Measurements from ENCODE around the gene AVP. TPM values are rescaled to one million over a fixed set of nuclear protein-coding genes. Genes with fewer than 3 reads are reported as not detected.
"Not testable (repeated sequence)": the region's sequence is repeated elsewhere in the genome, so short reads cannot be mapped to it uniquely, and the experiment has no call there.

AVP gene
- total RNA-seq, 2 experiments from 2014 or later, result not detected

DNA sequence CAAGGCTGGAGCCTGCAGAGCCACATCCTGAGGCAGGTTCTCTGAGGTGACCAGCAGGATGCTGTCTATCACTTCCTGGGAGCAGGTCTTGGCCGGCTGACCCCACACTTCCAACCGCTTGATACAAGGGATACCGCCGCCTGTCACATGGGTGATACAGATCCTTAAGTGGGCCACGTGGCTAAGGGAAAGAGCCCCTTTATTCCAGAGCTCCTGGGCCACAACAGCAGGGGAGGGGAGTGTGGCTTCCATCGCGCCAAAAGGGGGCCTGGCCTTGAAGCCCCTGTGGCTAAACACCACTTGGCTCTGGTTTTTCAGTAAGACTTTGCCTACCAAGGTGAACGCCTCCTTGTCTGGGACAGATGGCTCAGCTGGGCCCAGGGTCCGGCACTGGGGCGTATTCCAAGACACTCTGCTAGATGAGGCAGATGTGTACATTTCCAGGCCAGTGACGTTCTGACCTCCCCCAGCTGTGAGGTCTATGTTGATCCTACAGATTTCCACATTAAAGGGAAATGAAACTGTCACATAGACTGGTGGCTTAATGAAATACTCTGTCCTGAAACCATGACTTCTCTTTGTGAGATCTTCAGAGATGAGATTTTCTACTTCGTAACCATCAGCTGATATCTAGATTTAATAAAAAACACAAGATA is 37.6 kb upstream of the AVP start:
- intact Hi-C loops (cut with micrococcal nuclease), result loop anchor here (2.0 to 5.0 kb wide), 3 partner anchors 15 to 45 kb away; no protein-coding TSS in a partner anchor
- H3K9me3 Mint-ChIP-seq, result peaks cover 19% of the 10 kb centered on the region
- H3K4me1 Mint-ChIP-seq (ENCODE audit: low read depth), result peaks cover 33% of the 10 kb centered on the region
- no peaks in the 10 kb centered on the region for H3K27me3 Mint-ChIP-seq
- peak overlapping the region; percentile 76 for H3K27ac Mint-ChIP-seq
- H3K36me3 Mint-ChIP-seq, result peaks cover 33% of the 10 kb centered on the region
- ChIA-PET CTCF (interaction anchor here (1.4 kb wide), 1 partner anchor 8 kb away, joined by 3 read pairs; no protein-coding TSS in a partner anchor), POLR2A (no interaction called here)
- no peak overlapping the region for H3K4me3 Mint-ChIP-seq
- no peak for DNase-seq

DNA sequence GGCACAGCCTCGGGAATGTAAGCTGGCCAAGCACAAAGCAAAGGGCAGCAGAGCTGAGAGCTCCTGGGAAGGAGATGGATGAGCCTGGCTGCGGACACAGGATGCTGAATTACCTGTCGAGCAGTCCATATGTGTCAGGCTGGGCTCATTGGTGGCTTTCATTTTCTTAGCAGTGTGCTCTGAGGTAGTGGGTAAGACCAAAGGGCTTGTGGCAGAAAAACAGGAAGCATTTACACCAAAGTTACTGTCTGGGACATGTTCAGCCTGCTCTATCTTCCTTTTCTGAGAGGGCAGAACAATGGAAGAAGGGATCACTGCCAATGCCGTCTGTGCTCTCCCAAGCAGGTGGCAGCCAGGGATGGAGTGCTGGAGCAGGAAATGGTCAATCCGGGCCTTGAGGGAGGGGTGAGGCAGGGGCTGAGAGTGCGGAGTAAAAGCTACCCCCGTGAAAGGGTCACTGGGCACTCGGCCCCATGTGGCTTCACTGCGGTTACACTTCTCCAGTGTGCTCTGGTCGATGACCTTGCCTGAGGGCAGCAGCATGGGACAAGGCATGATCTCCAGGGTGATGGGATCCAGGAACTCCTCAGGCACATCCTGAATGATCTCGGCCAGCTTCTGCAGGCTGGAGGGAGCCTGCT is 36.9 kb upstream of the AVP start:
- Mint-ChIP-seq H3K4me1 (ENCODE audit: low read depth) (peaks cover 33% of the 10 kb centered on the region), H3K27me3 (no peaks in the 10 kb centered on the region), H3K4me3 (no peak overlapping the region), H3K9me3 (peaks cover 19% of the 10 kb centered on the region), H3K36me3 (peaks cover 33% of the 10 kb centered on the region), H3K27ac (peak overlapping the region; percentile 61)
- ChIA-PET POLR2A (no interaction called here), CTCF (interaction anchor here (1.4 kb wide), 1 partner anchor 8 kb away, joined by 3 read pairs; no protein-coding TSS in a partner anchor)
- intact Hi-C loops (cut with micrococcal nuclease), result loop anchor here (5.0 kb wide), 1 partner anchor 44 kb away; no protein-coding TSS in a partner anchor
- DNase-seq, result no peak

DNA sequence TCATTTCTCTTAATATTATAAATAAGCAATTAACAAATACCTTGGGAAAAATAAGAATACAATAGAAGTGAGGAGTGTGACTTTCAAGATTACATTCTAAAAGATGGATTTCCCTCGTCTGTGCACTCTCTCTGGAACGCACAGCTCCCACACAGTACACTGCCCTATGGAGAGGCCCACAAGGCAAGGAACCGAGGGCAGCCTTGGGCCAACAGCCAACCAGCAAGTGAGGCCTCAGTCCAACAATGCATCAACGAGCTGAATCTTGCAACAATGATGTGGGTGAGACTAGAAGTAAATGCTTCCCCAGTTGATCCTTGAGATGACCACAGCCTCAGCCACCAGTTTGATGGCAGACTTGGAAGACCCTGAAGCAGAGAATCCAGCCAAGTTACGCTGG is 34.5 kb upstream of the AVP start:
- Mint-ChIP-seq H3K9me3 (peaks cover 13% of the 10 kb centered on the region), H3K27ac (no peak overlapping the region), H3K4me3 (no peak overlapping the region), H3K4me1 (ENCODE audit: low read depth) (peaks cover 38% of the 10 kb centered on the region), H3K36me3 (peaks cover 32% of the 10 kb centered on the region), H3K27me3 (no peaks in the 10 kb centered on the region)
- no peak for DNase-seq
- ChIA-PET CTCF (interaction anchor here (0.7 to 1.3 kb wide), 2 partner anchors 66 to 210 kb away, joined by 3 to 4 read pairs; no protein-coding TSS in a partner anchor), POLR2A (no interaction called here)
- intact Hi-C loops (cut with micrococcal nuclease), result loop anchor here (5.0 kb wide), 2 partner anchors 83 to 198 kb away; partner anchors contain the start of gene DDRGK1

DNA sequence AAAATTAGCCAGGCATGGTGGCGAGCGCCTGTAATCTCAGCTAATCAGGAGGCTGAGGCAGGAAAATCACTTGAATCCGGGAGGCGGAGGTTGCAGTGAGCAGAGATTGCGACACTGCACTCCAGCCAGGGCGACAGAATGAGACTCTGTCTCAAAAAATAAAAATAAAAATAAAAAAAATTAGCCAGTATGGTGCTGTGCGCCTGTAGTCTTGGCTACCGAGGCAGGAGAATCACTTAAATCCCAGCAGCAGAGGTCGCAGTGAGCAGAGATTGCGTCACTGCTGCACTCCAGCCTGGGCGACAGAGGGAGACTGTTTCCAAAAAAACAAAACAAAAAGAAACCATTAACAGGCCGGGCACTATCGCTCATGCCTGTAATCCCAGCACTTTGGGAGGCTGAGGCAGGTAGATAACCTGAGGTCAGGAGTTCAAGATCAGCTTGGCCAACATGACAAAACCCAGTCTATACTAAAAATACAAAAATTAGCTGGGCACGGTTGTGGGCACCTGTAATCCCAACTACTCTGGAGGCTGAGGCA is 33.4 kb upstream of the AVP start:
- CTCF ChIA-PET, result interaction anchor here (0.7 to 4.9 kb wide), 8 partner anchors 11 to 159 kb away, joined by 3 to 46 read pairs (median 4); no protein-coding TSS in a partner anchor
- Mint-ChIP-seq H3K4me1 (ENCODE audit: low read depth) (peaks cover 31% of the 10 kb centered on the region), H3K36me3 (peaks cover 32% of the 10 kb centered on the region)
- POLR2A ChIA-PET, H3K9me3 Mint-ChIP-seq, H3K27ac Mint-ChIP-seq, H3K4me3 Mint-ChIP-seq, H3K27me3 Mint-ChIP-seq: not testable (repeated sequence)
- peak; percentile 69 for DNase-seq
- intact Hi-C loops (cut with micrococcal nuclease), result loop anchor here (5.0 kb wide), 2 partner anchors 84 to 199 kb away; partner anchors contain the start of gene DDRGK1

DNA sequence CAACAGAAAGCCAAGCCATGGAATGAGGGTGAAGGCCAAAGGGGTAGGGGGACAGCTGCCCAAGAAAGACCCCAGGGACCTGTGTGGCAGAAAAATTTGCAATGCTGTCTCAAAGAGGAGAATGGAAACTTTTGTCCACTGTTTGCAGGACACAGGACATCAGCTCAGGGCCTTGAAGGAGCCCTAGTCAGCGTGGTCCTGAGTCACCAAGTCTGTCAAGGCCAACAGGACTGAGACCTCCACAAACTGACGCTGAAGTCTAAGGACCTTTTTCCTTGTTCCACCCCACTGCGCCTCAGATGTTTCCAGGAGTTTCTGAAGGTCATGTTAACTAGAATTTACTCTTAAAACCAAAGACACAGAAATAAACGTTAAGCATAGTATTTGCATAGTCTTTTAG is 31.8 kb upstream of the AVP start:
- peaks cover 17% of the 10 kb centered on the region for H3K36me3 Mint-ChIP-seq
- H3K9me3 Mint-ChIP-seq, result no peaks in the 10 kb centered on the region
- no peak for DNase-seq
- intact Hi-C loops (cut with micrococcal nuclease), result loop anchor here (5.0 kb wide), 2 partner anchors 86 to 201 kb away; partner anchors contain the start of gene DDRGK1
- H3K4me1 Mint-ChIP-seq (ENCODE audit: low read depth), result peaks cover 16% of the 10 kb centered on the region
- ChIA-PET CTCF (interaction anchor here (0.7 to 4.9 kb wide), 5 partner anchors 14 to 67 kb away, joined by 3 to 46 read pairs (median 4); no protein-coding TSS in a partner anchor), POLR2A (no interaction called here)
- no peak overlapping the region for H3K27ac Mint-ChIP-seq
- H3K27me3 Mint-ChIP-seq, result no peaks in the 10 kb centered on the region
- no peak overlapping the region for H3K4me3 Mint-ChIP-seq

DNA sequence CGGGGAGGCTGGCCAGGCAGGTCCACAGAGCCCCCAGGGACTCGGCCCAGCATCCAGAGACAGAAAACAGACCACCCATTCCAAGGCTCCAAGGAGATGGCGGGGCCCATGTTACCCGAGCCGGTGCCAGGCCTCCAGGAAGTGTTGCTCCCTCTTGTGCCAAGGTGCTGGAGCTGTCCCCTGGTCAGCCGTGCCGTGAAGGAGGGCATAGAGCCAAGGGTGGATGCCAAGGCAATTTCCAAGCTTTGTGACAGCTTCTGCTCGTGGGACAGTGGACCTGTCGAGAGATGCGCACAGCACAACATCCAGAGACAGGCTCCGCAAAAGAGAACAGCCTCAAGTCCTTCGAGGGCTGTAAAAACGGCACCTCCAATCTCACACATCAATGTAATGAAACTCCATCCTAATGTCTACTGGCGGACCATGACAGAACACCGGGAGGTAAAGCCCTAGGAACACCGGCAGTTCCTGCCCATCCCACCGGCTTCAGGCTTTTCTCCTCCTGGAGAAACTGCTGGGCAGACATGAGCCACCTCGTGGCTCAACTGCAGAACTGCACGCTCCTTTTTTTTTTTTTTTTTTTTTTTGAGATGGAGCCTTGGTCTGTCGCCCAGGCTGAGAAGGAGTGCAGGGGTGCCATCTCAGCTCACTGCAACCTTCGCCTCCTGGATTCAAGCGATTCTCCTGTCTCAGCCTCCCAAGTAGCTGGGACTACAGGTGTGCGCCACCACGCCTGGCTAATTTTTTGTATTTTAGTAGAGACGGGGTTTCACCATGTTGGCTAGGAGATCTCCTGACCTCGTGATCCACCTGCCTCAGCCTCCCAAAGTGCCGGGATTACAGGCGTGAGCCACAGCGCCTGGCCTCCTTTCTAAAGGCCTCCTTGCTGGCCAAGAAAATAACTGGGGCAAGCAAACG is 30.9 kb upstream of the AVP start:
- H3K9me3 Mint-ChIP-seq, result no peaks in the 10 kb centered on the region
- H3K36me3 Mint-ChIP-seq, result peaks cover 11% of the 10 kb centered on the region
- no peak overlapping the region for H3K4me3 Mint-ChIP-seq
- peak; percentile 29 for DNase-seq
- CTCF ChIA-PET, result interaction anchor here (0.6 to 4.9 kb wide), 8 partner anchors 13 to 623 kb away, joined by 3 to 46 read pairs (median 4); no protein-coding TSS in a partner anchor
- H3K27ac Mint-ChIP-seq, result no peak overlapping the region
- POLR2A ChIA-PET, result no interaction called here
- peaks cover 7% of the 10 kb centered on the region for H3K4me1 Mint-ChIP-seq (ENCODE audit: low read depth)
- no peaks in the 10 kb centered on the region for H3K27me3 Mint-ChIP-seq
- intact Hi-C loops (cut with micrococcal nuclease), result loop anchor here (2.0 to 5.0 kb wide), 3 partner anchors 61 to 202 kb away; partner anchors contain the start of gene DDRGK1

DNA sequence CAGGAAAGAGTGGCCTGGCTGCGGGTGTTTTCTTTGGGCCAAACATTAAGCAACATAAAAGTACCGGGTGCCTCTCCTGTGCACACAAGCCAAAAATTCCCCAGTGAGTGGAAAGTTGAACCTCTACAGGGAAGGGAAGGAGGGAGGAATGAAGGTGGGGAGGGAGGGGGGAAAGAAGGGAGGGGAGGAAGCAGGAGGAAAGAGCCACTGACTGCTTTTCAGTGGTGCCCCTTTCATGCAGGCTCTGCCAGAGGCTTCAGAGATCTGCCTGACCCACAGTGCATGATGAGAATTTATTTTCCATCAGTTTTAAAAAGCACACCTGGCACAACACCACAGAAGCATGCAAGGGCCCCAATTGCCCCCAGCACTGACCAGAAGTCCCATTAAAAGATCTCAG is 27.5 kb upstream of the AVP start:
- POLR2A ChIA-PET, result no interaction called here
- no peaks in the 10 kb centered on the region for H3K9me3 Mint-ChIP-seq
- intact Hi-C loops (cut with micrococcal nuclease), result no loop called here

DNA sequence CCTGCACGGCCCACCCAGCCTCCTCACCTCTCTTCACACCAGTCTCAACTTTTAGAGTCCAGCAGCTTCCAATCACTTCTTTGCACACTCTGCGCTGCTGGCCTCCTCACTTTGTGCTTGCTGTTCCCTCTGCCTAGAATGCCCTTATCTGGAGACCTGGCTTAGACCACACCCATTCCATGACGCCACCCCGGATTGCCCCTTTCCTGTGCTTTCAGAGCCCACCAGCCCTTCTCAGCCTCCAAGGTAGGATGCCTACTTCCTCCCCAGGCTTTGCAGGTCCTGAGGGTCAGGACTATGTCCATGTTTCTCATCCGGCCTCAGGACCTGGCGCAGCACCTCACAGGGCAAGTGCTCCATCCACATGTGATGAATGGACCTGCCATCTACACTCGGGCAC is 27.0 kb upstream of the AVP start:
- Mint-ChIP-seq H3K9me3 (no peaks in the 10 kb centered on the region), H3K27me3 (no peaks in the 10 kb centered on the region), H3K4me3 (no peak overlapping the region), H3K36me3 (peaks cover 11% of the 10 kb centered on the region), H3K4me1 (ENCODE audit: low read depth) (peaks cover 6% of the 10 kb centered on the region), H3K27ac (no peak overlapping the region)
- intact Hi-C loops (cut with micrococcal nuclease), result no loop called here
- CTCF ChIA-PET, result no interaction called here
- DNase-seq, result no peak
- POLR2A ChIA-PET, result no interaction called here

More for the DNA sequence above, 27.5 kb upstream of the AVP start:
- CTCF ChIA-PET, result no interaction called here
- Mint-ChIP-seq H3K36me3 (peaks cover 11% of the 10 kb centered on the region), H3K27me3 (no peaks in the 10 kb centered on the region), H3K4me3 (no peak overlapping the region), H3K27ac (no peak overlapping the region), H3K4me1 (ENCODE audit: low read depth) (peaks cover 6% of the 10 kb centered on the region)
- no peak for DNase-seq

DNA sequence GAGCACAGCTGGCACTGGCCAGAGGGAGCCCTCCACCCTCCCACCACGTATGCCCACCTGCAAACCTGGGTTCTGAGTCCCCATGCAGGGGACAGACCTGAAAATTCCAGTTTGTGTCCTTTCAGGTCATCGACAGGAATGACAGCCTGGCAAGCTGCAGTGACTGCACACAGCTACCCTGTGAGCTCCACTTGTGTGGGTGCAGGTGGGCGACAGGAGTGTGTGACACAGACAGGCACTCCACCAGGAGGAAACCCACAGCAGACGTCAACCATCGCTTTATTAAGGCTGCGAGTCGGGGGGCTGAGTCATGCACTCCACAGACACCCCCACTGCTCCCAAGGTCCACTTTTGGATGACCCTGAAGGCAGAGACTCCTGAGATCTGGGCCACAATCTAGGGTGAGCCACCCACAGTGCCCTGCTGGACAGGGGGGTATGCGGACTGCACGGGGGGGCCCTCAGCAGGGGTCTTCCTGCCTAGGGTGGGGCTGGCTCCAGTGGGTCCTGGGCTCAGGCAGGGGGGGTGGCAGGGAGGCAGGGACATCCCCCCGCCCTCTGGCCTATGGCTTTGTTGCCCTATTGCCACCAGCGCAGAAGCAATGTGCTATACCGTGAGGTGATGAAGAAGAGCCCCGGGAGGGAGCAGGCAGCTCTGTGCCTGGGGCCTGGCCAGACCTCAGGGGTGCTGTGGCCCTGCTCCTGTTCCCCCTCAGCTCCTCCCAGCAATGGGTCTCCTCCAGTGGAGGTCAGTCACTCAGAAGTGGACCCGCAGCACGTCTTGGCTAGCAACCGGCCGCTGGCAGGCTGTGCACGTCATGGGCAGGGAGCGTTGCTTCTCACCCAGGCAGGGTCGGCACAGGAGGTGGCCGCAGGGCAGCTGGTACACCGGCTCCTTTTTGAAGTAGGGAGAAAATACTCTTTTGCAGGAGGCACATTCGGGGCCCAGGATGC is 25.1 kb upstream of the AVP start:
- Mint-ChIP-seq H3K4me3 (no peak overlapping the region), H3K36me3 (peaks cover 10% of the 10 kb centered on the region), H3K27me3 (no peaks in the 10 kb centered on the region), H3K9me3 (no peaks in the 10 kb centered on the region), H3K27ac (no peak overlapping the region), H3K4me1 (ENCODE audit: low read depth) (no peaks in the 10 kb centered on the region)
- intact Hi-C loops (cut with micrococcal nuclease), result no loop called here
- CTCF ChIA-PET, result interaction anchor here (0.8 kb wide), 1 partner anchor 56 kb away, joined by 5 read pairs; no protein-coding TSS in a partner anchor
- POLR2A ChIA-PET, result no interaction called here
- DNase-seq, result no peak

DNA sequence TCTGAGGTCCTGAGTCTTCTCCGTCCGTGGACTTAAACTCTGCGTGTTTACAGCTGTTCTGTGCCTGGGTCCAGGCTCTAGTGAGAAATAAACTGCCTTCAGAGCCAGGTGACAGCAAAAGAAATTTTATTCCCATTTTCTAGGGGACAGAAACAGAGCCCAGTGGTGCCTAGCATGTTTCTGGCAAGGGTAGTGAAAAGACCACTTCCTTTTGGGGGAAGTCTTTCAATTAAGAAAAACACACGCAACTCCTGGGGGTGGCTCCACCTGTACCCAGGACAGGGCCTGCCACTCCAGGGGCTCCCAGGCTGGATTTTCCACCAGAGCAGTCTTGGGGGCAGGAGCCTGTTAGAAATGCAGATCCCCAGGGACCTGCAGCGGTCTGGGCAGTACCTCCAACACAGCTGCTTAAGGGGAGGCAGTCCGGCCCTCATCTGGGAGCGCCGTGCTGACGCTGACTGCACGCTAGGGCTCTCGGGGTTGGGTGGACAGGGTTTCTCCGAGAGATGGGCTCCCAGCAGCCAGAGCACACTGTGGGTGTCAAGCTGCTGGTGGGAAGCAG is 23.0 kb upstream of the AVP start:
- intact Hi-C loops (cut with micrococcal nuclease), result no loop called here
- DNase-seq, result no peak
- no peaks in the 10 kb centered on the region for H3K27me3 Mint-ChIP-seq
- H3K9me3 Mint-ChIP-seq, result no peaks in the 10 kb centered on the region
- no peak overlapping the region for H3K4me3 Mint-ChIP-seq
- CTCF ChIA-PET, result no interaction called here
- POLR2A ChIA-PET, result no interaction called here
- H3K36me3 Mint-ChIP-seq, result no peaks in the 10 kb centered on the region
- peaks cover 6% of the 10 kb centered on the region for H3K4me1 Mint-ChIP-seq (ENCODE audit: low read depth)
- H3K27ac Mint-ChIP-seq, result no peak overlapping the region

Data from activated CD4-positive, alpha-beta memory T cell treated with anti-CD3 and anti-CD28 coated beads for 36 hours (primary cell).